Measurements from ENCODE around the gene EXOC8. TPM values are rescaled to one million over a fixed set of nuclear protein-coding genes. Genes with fewer than 3 reads are reported as not detected.

Gene EXOC8
- total RNA-seq, 2 donors from 2014 or later = 10.7 to 11.8 TPM

- DNase-seq (ENCODE audit: low spot score) = no peak
- Histone ChIP-seq H3K9me3 (no peaks in the 10 kb centered on the region), H3K27ac (no peak overlapping the region), H3K4me1 (peaks cover 0 to 3% of the 10 kb centered on the region in 2 donors), H3K4me3 (no peak overlapping the region), H3K36me3 (no peaks in the 10 kb centered on the region), H3K27me3 (no peaks in the 10 kb centered on the region)
- no peak for TF ChIP-seq CTCF (IDR thresholded peaks at IDR 0.05)
Observed at GRCh38 chr1:231327617-231328016, 10.0 kb downstream of the EXOC8 start.

- Histone ChIP-seq H3K9me3 (no peaks in the 10 kb centered on the region), H3K27ac (no peak overlapping the region), H3K4me3 (no peak overlapping the region), H3K36me3 (no peaks in the 10 kb centered on the region), H3K4me1 (no peaks in the 10 kb centered on the region), H3K27me3 (no peaks in the 10 kb centered on the region)
- no peak for TF ChIP-seq CTCF (IDR thresholded peaks at IDR 0.05)
- DNase-seq (ENCODE audit: low spot score) = no peak
Observed at GRCh38 chr1:231326248-231326647, 11.4 kb downstream of the EXOC8 start.

- H3K27ac ChIP-seq = no peak overlapping the region
- TF ChIP-seq CTCF (IDR thresholded peaks at IDR 0.05) = no peak
- no peaks in the 10 kb centered on the region for H3K9me3 ChIP-seq
- no peak for DNase-seq (ENCODE audit: low spot score)
- no peaks in the 10 kb centered on the region for H3K4me1 ChIP-seq
- H3K4me3 ChIP-seq = no peak overlapping the region
- no peaks in the 10 kb centered on the region for H3K36me3 ChIP-seq
- H3K27me3 ChIP-seq = no peaks in the 10 kb centered on the region
Observed at GRCh38 chr1:231324660-231325059, 13.0 kb downstream of the EXOC8 start.

GRCh38 chr1:231322880-231323530, 14.6 kb downstream of the EXOC8 start:
- no peak overlapping the region for H3K27ac ChIP-seq
- TF ChIP-seq CTCF (IDR thresholded peaks at IDR 0.05) = no peak
- no peak overlapping the region for H3K4me3 ChIP-seq
- no peaks in the 10 kb centered on the region for H3K36me3 ChIP-seq
- no peaks in the 10 kb centered on the region for H3K4me1 ChIP-seq
- no peaks in the 10 kb centered on the region for H3K9me3 ChIP-seq
- DNase-seq (ENCODE audit: low spot score) = peak; percentile 32
- H3K27me3 ChIP-seq = no peaks in the 10 kb centered on the region

- no peaks in the 10 kb centered on the region for H3K27me3 ChIP-seq
- no peaks in the 10 kb centered on the region for H3K36me3 ChIP-seq
- no peaks in the 10 kb centered on the region for H3K9me3 ChIP-seq
- no peak overlapping the region for H3K27ac ChIP-seq
- DNase-seq (ENCODE audit: low spot score) = no peak
- H3K4me3 ChIP-seq = no peak overlapping the region
- TF ChIP-seq CTCF (IDR thresholded peaks at IDR 0.05) = no peak
- H3K4me1 ChIP-seq = no peaks in the 10 kb centered on the region
Observed at GRCh38 chr1:231319080-231319479, 18.6 kb downstream of the EXOC8 start.

GRCh38 chr1:231318568-231318967, 19.1 kb downstream of the EXOC8 start:
- H3K4me1 ChIP-seq = no peaks in the 10 kb centered on the region
- no peaks in the 10 kb centered on the region for H3K36me3 ChIP-seq
- DNase-seq (ENCODE audit: low spot score) = no peak
- TF ChIP-seq CTCF (IDR thresholded peaks at IDR 0.05) = no peak
- H3K27me3 ChIP-seq = no peaks in the 10 kb centered on the region
- no peaks in the 10 kb centered on the region for H3K9me3 ChIP-seq
- H3K27ac ChIP-seq = no peak overlapping the region
- H3K4me3 ChIP-seq = no peak overlapping the region

Measured in right atrium auricular region (tissue), 2 donors.